GM12873 (cell line): Measurements from ENCODE around the gene CPA5.

Experiments used
- CTCF ChIP-seq: IDR thresholded peaks from 2 replicates; pipeline ENCODE4 v1.5.1; 2012; ENCODE audit warnings: low read depth, mild to moderate bottlenecking, moderate library complexity, low read length, control low read depth; ENCODE audit not compliant: insufficient read depth; ENCODE audit errors: missing control alignments

Gene CPA5

GRCh38 chr7:130302649-130303048 is 42.0 kb upstream of the CPA5 start:
- TF ChIP-seq CTCF = no peak

- TF ChIP-seq CTCF = no peak
Measured at GRCh38 chr7:130303127-130303526, 41.5 kb upstream of the CPA5 start.

GRCh38 chr7:130303551-130303950 is 41.1 kb upstream of the CPA5 start:
- TF ChIP-seq CTCF = no peak

GRCh38 chr7:130303982-130304381 is 40.6 kb upstream of the CPA5 start:
- no peak for TF ChIP-seq CTCF

GRCh38 chr7:130304878-130305277 is 39.7 kb upstream of the CPA5 start:
- TF ChIP-seq CTCF = no peak

GRCh38 chr7:130305433-130306042 is 39.1 kb upstream of the CPA5 start:
- TF ChIP-seq CTCF = no peak

GRCh38 chr7:130309986-130310385 is 34.6 kb upstream of the CPA5 start:
- TF ChIP-seq CTCF = no peak
